Right cardiac atrium (tissue), 5 donors: ENCODE data around the gene FTO. TPM values are rescaled to one million over a fixed set of nuclear protein-coding genes. Genes with fewer than 3 reads are reported as not detected.

Experiments used
- ATAC-seq, 2 donors: fragments of 200-7000 bp; cut with Tn5 transposase; one replicate each; pipeline versions ENCODE4 v1.8.0 to v1.9.1; 2020; ENCODE audit warnings: moderate library complexity in 2 of 2, mild to moderate bottlenecking in 1 of 2
- DNase-seq, 3 donors: peaks; one replicate each; pipeline ENCODE4 v3.0.0-alpha.2; 2020
- H3K27ac ChIP-seq: one replicate; pipeline ENCODE4 v1.5.1; 2013; ENCODE audit warnings: mild to moderate bottlenecking, low read length, control low read depth, moderate library complexity
- H3K27me3 ChIP-seq: one replicate; pipeline ENCODE4 v1.6.1; 2013; ENCODE audit not compliant: control insufficient read depth, insufficient read depth
- H3K4me1 ChIP-seq: one replicate; pipeline ENCODE4 v1.6.1; 2013; ENCODE audit warnings: low read length; ENCODE audit not compliant: control insufficient read depth, insufficient read depth
- H3K4me3 ChIP-seq: one replicate; pipeline ENCODE4 v1.5.1; 2013; ENCODE audit warnings: low read length, control low read depth
- H3K9me3 ChIP-seq: one replicate; pipeline ENCODE4 v1.6.1; 2013; ENCODE audit warnings: low read length; ENCODE audit not compliant: control insufficient read depth
- WGBS: extraction: QIAGEN DNeasy Blood & Tissue Kit; methylation state at CpG from one replicate; pipeline ENCODE4 v1.1.7; 2013; 5-methylcytosine and 5-hydroxymethylcytosine counted together
- intact Hi-C, 4 donors: fragments of 100-400 bp; cut with DNase I; formaldehyde crosslinking; loops; one replicate each; pipeline versions ENCODE4 v1.11.0 to v1.14.0; 2022 to 2023
- polyA plus RNA-seq: library from polyadenylated mRNA; stranded (reverse); fragments of 200-250 nt; gene quantifications from one replicate; pipeline ENCODE4 v1.2.3, GENCODE V29; 2013
- total RNA-seq, 4 donors: library from RNA; stranded (reverse); fragmentation: NEBNext Ultra II Directional; extraction: Animal tissue kit (Norgen Biotek cat#: 25700); gene quantifications; one replicate each; pipeline ENCODE4 v1.2.1, GENCODE V29; 2021
- donor health status: healthy with polysubstance abuse.
- donor health status: DM: no; HTN: yes; CAD: no.
- donor health status: DM: no; HTN: no; CAD: no.
- donor health status: DM: no; HTN: yes; CAD: no; lungs with severe emphysema.
- donor health status: DM: yes; HTN: yes; CAD: no.

The FTO gene
- total and polyA plus RNA-seq, 5 donors = 21.9 to 86.3 (median 78.2) TPM

DNA sequence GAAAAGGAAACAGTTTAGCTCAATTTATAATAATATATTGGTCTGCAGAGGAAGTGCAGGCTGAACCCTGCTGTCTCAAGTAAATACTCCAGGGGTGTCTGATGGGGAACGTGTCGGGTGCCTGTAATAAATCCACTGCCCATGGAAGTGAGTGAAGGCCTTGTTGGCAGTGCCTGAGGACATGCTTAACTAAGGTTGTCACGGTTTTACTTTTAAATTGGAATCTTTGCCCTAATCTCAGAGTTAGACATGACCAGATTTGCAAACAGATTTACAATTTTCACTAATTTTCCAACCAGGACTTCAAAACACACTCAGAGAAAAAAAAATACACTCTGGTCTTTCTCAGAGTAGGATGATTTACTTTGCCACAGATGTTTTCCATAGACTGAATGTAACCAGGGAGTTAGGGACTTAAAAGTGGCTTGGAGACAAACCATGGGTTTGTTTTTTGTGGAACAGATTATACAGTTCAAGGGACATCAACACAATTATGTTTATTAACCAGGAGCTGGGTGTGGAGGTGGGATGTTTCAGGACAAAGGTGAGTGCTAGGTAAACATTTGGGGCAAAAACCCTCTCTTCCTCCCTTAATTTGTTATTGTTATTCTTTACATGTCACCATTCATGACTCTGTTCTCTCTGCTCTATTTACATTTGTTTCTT lies 144.5 kb downstream of the FTO start:
- ATAC-seq (no peak), DNase-seq (no peak)
- H3K4me1 ChIP-seq = no peaks in the 10 kb centered on the region
- intact Hi-C loops = no loop called here
- WGBS = 73% methylated on average over 3 of the region's 3 CpGs
- no peaks in the 10 kb centered on the region for H3K9me3 ChIP-seq
- no peaks in the 10 kb centered on the region for H3K27me3 ChIP-seq
- no peak overlapping the region for H3K4me3 ChIP-seq
- no peak overlapping the region for H3K27ac ChIP-seq

DNA sequence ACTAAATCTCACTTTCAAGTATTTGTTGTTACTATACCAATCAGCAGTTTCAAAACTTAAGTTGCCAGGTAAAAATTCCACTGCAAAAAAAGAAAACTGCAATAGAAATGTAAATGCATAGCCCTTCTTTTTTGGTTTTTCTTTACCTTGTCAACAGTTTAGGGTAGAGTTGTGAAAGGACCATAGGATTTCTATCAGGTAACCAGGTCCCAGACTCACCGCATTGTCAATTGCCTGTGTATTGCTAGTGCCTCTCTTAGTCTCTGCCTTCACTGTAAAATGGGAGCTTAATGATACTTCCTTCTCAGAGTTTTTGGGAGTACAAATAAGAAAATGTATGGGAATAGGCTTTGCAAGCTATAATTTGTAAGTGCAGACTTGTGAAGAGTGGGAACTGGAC lies 145.0 kb downstream of the FTO start:
- Histone ChIP-seq H3K9me3 (no peaks in the 10 kb centered on the region), H3K27me3 (no peaks in the 10 kb centered on the region), H3K27ac (no peak overlapping the region), H3K4me1 (no peaks in the 10 kb centered on the region), H3K4me3 (no peak overlapping the region)
- DNase-seq (no peak), ATAC-seq (no peak)
- 96% methylated on average over 1 of the region's 1 CpG for WGBS
- intact Hi-C loops = no loop called here

DNA sequence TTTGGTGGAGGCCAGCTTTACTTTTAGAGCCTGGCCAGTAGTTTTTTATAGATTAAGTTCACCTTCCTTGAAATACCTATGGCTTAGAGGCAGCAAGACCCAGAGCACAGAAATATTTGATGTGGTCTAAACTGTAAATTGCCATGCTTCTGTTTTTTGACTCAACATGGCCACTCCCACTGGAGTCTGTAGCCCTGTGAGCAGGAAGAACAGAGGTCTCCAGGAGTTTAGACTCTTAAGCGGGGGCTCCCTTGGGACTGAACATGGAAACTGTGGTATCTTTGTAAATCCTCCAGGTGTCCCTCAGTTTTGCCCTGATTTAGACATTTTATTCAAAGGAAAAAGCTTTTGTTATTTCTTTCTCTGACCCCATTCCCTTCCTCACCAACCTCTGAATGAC lies 145.6 kb downstream of the FTO start:
- Histone ChIP-seq H3K4me1 (no peaks in the 10 kb centered on the region), H3K4me3 (no peak overlapping the region), H3K27me3 (no peaks in the 10 kb centered on the region), H3K9me3 (no peaks in the 10 kb centered on the region), H3K27ac (no peak overlapping the region)
- ATAC-seq (no peak), DNase-seq (no peak)
- intact Hi-C loops = no loop called here
- WGBS = 85% methylated on average over 1 of the region's 1 CpG

DNA sequence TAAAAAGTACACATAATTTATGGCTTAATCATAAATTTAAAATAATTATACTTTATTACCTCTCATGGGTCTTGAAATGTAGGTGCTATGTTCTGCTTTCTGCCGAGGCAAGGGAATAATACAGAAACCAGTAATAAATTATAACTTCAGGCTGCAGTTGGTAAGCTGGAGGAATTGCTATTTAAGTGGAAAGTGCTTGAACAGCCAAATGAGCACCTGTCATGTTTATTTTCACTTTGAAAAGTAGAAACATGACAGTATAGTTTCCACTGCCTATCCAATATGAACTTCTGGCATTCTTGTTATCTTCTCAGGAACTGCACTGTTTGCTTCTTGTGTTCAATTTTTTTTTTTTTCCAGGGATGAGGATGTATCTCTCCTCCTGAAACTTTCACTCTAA lies 146.0 kb downstream of the FTO start:
- Histone ChIP-seq H3K4me3 (no peak overlapping the region), H3K27ac (no peak overlapping the region), H3K4me1 (no peaks in the 10 kb centered on the region), H3K9me3 (no peaks in the 10 kb centered on the region), H3K27me3 (no peaks in the 10 kb centered on the region)
- no peak for DNase-seq
- 75% methylated on average over 1 of the region's 1 CpG for WGBS
- intact Hi-C loops = no loop called here
- ATAC-seq = no peak

DNA sequence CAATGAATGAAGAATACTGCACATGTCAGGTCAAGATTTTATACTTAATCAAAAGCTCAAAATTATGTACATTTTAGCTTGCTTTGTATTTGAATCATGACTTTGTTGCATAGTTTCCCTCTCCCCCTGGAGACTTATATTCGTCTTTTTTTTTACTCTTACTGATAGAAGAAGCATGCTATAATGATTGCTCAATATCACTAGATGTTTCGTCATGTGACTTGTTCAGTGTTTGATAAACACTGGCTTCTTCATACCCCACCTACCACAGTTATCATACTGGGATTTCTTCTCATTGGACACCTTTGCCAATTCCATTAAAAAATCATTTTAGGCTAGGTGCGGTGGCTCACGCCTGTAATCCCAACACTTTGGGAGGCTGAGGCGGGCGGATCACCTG lies 148.7 kb downstream of the FTO start:
- no peak for ATAC-seq
- Histone ChIP-seq H3K9me3 (no peaks in the 10 kb centered on the region), H3K27me3 (no peaks in the 10 kb centered on the region), H3K4me3 (no peak overlapping the region), H3K4me1 (no peaks in the 10 kb centered on the region), H3K27ac (no peak overlapping the region)
- 90% methylated on average over 6 of the region's 6 CpGs for WGBS
- intact Hi-C loops = no loop called here
- no peak for DNase-seq

DNA sequence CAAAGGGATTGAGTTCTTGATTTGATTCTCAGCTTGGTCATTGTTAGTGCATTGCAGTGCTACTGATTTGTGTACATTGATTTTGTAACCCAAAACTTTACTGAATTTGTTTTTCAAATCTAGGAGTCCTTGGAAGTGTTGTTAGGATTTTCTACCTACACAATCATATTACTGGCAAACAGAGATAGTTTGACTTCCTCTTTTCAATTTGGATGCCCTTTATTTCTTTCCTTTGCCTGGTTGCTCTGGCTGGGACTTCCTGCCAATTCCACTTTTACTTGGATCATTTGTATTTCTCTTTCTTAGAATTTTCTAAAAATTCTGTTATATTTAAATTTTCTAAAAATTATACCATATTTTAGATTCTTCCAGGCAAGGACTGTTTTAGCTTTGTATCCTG lies 151.1 kb downstream of the FTO start:
- Histone ChIP-seq H3K9me3 (no peaks in the 10 kb centered on the region), H3K27ac (no peak overlapping the region), H3K27me3 (no peaks in the 10 kb centered on the region), H3K4me1 (no peaks in the 10 kb centered on the region), H3K4me3 (no peak overlapping the region)
- intact Hi-C loops = no loop called here
- DNase-seq = no peak
- ATAC-seq = no peak

DNA sequence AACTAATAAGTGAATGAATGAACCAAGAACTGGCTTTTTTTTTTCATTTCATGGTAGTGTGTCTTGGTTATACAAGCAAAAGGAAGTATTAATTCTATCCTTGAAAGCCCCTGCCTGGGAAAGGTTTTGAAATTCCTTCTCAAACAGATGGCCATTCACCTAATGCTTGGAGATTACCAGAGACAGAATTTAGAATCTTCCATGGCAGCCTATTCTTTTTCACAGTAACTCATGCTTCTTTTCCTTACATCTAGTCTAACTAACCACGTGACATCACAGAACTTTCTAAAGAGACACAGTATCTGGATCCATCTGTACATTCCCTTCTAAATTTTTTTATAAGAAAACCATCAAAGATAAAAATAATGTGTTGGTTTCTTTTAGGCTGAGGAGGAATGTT lies 151.6 kb downstream of the FTO start:
- H3K27me3 ChIP-seq = no peaks in the 10 kb centered on the region
- intact Hi-C loops = no loop called here
- no peak for ATAC-seq
- 98% methylated on average over 1 of the region's 1 CpG for WGBS
- no peak overlapping the region for H3K27ac ChIP-seq
- no peaks in the 10 kb centered on the region for H3K4me1 ChIP-seq
- H3K4me3 ChIP-seq = no peak overlapping the region
- DNase-seq = no peak
- no peaks in the 10 kb centered on the region for H3K9me3 ChIP-seq

DNA sequence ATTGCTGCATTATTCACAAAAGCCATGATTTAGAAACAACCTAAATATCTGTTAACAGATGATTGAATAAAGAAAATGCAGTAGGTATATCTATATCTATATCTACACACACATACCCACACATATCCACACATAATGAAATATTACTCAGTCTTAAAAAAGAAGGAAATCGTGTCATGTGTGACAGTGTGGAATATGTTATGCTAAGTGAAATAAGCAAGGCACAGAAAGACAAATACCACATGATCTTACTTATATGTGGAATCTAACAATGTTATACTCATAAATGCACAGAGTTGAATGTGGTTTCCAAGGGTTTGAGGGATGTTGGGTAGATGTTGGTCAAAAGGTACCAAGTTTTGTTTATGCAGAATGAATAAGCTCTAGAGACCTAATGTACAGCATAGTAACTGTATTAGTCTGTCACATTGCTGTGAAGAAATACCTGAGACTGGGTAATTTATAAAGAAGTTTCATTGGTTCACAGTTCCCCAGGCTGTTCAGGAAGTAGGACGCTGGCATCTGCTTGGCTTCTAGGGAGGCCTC lies 156.1 kb downstream of the FTO start:
- no peak for ATAC-seq
- intact Hi-C loops = no loop called here

DNA sequence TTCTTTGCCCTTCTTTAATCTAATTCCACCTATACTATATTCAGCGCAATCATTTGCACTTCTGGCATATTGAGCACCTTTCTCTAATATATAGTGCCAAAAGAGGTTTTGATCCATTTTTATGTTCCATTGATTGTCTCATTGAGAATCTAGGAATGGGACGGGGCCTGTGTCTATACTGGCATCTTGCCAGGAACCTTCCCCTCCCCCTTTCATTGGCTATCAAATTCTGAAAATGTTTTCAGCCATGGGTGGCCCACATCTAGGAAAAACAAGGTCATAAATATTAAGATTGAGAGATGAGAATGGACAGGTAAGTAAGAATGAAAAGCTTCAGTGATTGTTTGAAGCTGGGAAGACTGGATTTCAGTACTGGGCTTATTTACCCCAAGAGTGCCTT lies 159.9 kb downstream of the FTO start:
- no peaks in the 10 kb centered on the region for H3K27me3 ChIP-seq
- H3K4me3 ChIP-seq = no peak overlapping the region
- H3K27ac ChIP-seq = no peak overlapping the region
- no peaks in the 10 kb centered on the region for H3K4me1 ChIP-seq
- intact Hi-C loops = no loop called here
- WGBS = 90% methylated on average over 2 of the region's 2 CpGs
- DNase-seq = no peak
- no peak for ATAC-seq
- no peaks in the 10 kb centered on the region for H3K9me3 ChIP-seq

More for the DNA sequence above, 156.1 kb downstream of the FTO start:
- 97% methylated on average over 2 of the region's 2 CpGs for whole genome bisulfite sequencing
- Histone ChIP-seq H3K9me3 (no peaks in the 10 kb centered on the region), H3K4me1 (no peaks in the 10 kb centered on the region), H3K4me3 (no peak overlapping the region), H3K27me3 (no peaks in the 10 kb centered on the region), H3K27ac (no peak overlapping the region)
- no peak for DNase-seq

DNA sequence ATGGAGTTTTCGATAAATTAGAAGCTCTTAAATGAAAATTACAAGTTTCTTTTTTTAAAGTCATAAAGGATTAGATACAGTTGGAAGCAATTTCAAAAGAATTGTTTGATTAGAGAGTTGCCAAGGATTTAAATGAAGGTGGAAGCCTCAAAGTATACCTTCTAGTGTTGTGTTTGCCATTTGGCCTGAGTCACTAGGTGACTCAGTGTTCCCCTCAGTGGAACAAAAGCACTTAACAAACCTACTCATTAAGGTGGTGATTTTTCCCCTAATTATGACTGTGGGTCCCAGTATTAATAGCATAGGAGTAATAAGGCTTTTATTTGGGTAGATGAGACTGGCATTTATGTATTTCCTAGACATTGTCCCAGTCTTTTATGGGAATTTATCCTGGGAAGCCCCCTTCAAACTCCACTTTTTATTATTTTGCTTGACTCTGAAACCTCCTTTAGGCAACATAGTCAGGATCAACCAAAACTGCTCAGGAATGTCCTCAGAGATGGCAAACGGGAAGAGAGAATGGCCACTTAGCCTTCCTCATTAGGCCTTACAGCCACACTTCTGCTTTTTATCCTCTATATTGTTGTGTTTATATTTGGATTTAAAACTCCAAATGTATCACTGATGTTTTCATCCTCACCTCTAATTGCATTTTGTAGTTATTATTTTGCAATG lies 161.0 kb downstream of the FTO start:
- ATAC-seq (peak in 1 of 2 donors; percentile 21), DNase-seq (no peak)
- Histone ChIP-seq H3K9me3 (no peaks in the 10 kb centered on the region), H3K4me3 (no peak overlapping the region), H3K27me3 (no peaks in the 10 kb centered on the region), H3K27ac (no peak overlapping the region), H3K4me1 (no peaks in the 10 kb centered on the region)
- 89% methylated on average over 2 of the region's 2 CpGs for WGBS
- intact Hi-C loops = no loop called here

DNA sequence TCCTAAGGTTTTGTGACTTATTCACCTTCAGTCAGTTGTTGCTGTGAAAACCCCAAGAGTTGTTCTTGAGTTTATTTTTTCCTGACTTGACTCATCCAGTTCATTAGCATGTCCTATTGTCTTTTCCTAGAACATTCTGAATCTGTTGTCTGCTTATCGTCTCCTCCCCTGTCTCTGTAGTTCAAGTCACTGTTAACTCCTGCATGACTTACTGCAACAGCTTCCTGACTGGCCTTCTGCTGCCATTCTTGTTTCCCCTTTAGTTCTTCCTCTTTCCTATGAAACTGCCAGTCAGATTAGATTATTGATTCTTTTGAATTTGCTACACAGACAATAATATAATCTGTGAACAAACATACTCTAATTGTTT lies 161.5 kb downstream of the FTO start:
- ATAC-seq (peak; percentile 29 to 76), DNase-seq (no peak)
- Histone ChIP-seq H3K4me3 (no peak overlapping the region), H3K4me1 (no peaks in the 10 kb centered on the region), H3K27ac (no peak overlapping the region), H3K9me3 (no peaks in the 10 kb centered on the region), H3K27me3 (no peaks in the 10 kb centered on the region)
- intact Hi-C loops = no loop called here
- 20% methylated on average over 1 of the region's 1 CpG for WGBS
